RWPE1 (cell line): ENCODE results near the gene IQSEC3.
"Not testable (repeated sequence)": the region's sequence is repeated elsewhere in the genome, so short reads cannot be mapped to it uniquely, and the experiment has no call there.

Experiments
- CTCF ChIA-PET: fragments of 350-600 bp; sonication (Branson Sonifier 250); formaldehyde crosslinking; extraction: SDS; loops from one replicate; lab custom pipeline; 2021; lab: Yijun Ruan, JAX
- POLR2A ChIA-PET: fragments of 400-600 bp; formaldehyde crosslinking; extraction: SDS; loops from one replicate; lab custom pipeline; 2020; ENCODE audit warnings: antibody characterized with exemption; ENCODE audit not compliant: low non-redundant PET; lab: Yijun Ruan, JAX
- DNase-seq: peaks from one replicate; pipeline ENCODE4 v3.0.0; 2012; ENCODE audit warnings: low spot score
- H3K27ac ChIP-seq: fragments of 450-650 bp; 2 replicates; pipeline ENCODE4 v1.5.1; 2017
- TF ChIP-seq, protein P1 (sequence below): fragments of 450-650 bp; conservative IDR thresholded peaks from 2 replicates; pipeline ENCODE4 v1.5.1; 2017; ENCODE audit warnings: low read depth, mild to moderate bottlenecking

IQSEC3 gene

DNA sequence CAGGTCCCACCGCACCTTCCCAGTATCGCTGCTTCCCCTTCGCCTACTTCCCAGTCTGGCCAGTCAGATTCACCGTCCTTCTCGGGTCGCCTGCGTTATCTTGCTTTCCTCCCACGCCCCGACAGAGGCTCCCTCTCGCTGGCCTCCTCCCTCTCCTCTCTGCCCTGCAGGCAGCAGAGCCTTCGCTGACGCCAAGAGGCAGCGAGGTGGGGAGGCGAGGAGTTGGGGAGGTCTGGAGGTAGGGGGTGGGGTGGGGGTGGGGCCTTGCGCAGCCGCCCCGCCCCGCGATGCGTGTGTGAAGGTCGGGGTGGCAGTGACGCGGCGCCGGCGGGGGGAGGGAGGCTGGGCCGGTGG lies at the start of gene IQSEC3:
IQSEC3 (plus strand) TSS at position 340 of the 354 bp plus-strand sequence. CDS start 116 bp downstream, outside the sequence.
- POLR2A ChIA-PET, H3K27ac ChIP-seq: not testable (repeated sequence)

DNA sequence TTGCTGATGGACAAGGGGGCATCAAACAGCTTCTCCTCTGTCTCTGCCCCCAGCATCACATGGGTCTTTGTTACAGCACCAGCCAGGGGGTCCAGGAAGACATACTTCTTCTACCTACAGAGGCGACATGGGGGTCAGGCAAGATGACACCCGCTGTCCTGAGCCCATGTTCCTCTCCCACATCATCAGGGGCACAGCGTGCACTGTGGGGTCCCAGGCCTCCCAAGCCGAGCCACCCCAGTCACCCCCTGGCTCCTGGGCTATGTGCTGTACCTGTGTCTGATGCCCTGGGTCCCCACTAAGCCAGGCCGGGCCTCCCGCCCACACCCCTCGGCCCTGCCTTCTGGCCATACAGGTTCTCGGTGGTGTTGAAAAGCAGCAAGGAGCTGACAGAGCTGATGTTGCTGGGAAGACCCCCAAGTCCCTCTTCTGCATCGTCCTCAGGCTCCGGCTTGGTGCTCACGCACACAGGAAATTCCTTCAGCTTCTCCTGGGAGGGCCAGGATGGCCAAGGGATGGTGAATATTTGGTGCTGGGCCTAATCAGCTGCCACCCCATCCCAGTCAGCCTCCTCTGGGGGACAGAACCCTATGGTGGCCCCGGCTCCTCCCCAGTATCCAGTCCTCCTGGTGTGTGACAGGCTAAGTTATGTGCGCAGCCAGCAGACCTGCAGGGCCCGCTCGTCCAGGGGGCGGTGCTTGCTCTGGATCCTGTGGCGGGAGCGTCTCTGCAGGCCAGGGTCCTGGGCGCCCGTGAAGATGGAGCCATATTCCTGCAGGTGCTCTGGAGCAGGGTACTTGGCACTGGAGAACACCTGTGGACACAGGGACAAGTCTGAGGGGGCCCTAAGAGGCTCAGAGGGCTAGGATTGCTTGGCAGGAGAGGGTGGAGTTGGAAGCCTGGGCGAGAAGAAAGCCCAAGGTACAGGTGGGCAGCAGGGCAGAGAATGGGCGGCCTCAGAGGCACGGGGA lies 48.9 kb upstream of the IQSEC3 start:
- CTCF ChIA-PET, H3K27ac ChIP-seq, DNase-seq, POLR2A ChIA-PET: not testable (repeated sequence)

More for the DNA sequence above, at the start of gene IQSEC3:
- DNase-seq, CTCF ChIA-PET: not testable (repeated sequence)

DNA sequence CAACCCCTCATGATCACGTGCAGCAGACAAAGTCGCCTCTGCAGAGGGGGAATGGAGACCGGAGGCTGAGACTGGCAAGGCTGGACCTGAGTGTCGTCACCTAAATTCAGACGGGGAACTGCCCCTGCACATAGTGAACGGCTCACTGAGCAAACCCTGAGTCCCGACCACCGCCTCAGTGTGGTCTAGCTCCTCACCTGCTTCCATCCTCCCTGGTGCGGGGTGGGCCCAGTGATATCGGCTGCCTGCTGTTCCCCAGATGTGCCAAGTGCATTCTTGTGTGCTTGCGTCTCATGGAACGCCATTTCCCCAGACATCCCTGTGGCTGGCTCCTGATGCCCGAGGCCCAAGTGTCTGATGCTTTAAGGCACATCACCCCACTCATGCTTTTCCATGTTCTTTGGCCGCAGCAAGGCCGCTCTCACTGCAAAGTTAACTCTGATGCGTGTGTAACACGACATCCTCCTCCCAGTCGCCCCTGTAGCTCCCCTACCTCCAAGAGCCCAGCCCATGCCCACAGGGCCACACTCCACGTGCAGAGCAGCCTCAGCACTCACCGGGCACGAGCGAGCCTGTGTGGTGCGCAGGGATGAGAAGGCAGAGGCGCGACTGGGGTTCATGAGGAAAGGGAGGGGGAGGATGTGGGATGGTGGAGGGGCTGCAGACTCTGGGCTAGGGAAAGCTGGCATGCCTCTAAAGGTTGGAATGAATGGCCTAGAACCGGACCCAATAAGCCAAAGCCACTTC lies 47.6 kb upstream of the IQSEC3 start:
- CTCF ChIA-PET, DNase-seq, H3K27ac ChIP-seq, POLR2A ChIA-PET: not testable (repeated sequence)

DNA sequence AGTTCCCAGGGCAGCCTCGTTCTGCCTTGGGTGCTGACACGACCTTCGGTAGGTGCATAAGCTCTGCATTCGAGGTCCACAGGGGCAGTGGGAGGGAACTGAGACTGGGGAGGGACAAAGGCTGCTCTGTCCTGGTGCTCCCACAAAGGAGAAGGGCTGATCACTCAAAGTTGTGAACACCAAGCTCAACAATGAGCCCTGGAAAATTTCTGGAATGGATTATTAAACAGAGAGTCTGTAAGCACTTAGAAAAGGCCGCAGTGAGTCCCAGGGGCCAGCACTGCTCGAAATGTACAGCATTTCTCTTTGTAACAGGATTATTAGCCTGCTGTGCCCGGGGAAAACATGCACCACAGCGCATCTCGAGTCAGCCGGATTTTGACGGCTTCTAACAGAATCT lies 46.7 kb upstream of the IQSEC3 start:
- POLR2A ChIA-PET, CTCF ChIA-PET, DNase-seq, H3K27ac ChIP-seq: not testable (repeated sequence)

DNA sequence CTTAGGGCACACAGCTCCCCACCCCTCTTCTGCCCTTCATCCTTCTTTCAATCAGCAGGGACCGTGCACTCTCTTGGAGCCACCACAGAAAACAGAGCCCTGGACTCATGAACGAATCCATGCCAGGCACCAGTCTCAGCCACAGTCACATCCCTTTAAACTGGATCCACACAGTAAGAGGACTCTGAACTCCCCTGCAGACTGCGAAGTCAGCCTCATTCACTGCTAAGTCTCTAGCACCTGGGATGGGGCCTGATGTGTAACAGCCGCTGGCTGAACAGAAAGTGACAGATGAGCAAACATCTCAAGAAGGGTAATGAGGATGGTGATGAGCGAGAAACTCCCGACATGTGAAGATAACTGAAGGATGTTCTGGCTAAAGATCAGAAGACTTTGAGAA lies 45.8 kb upstream of the IQSEC3 start:
- H3K27ac ChIP-seq: no peak overlapping the region
- CTCF ChIA-PET: no interaction called here
- POLR2A ChIA-PET: no interaction called here
- no peak for DNase-seq
- TF ChIP-seq, protein P1, sequence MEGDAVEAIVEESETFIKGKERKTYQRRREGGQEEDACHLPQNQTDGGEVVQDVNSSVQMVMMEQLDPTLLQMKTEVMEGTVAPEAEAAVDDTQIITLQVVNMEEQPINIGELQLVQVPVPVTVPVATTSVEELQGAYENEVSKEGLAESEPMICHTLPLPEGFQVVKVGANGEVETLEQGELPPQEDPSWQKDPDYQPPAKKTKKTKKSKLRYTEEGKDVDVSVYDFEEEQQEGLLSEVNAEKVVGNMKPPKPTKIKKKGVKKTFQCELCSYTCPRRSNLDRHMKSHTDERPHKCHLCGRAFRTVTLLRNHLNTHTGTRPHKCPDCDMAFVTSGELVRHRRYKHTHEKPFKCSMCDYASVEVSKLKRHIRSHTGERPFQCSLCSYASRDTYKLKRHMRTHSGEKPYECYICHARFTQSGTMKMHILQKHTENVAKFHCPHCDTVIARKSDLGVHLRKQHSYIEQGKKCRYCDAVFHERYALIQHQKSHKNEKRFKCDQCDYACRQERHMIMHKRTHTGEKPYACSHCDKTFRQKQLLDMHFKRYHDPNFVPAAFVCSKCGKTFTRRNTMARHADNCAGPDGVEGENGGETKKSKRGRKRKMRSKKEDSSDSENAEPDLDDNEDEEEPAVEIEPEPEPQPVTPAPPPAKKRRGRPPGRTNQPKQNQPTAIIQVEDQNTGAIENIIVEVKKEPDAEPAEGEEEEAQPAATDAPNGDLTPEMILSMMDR: no peak

DNA sequence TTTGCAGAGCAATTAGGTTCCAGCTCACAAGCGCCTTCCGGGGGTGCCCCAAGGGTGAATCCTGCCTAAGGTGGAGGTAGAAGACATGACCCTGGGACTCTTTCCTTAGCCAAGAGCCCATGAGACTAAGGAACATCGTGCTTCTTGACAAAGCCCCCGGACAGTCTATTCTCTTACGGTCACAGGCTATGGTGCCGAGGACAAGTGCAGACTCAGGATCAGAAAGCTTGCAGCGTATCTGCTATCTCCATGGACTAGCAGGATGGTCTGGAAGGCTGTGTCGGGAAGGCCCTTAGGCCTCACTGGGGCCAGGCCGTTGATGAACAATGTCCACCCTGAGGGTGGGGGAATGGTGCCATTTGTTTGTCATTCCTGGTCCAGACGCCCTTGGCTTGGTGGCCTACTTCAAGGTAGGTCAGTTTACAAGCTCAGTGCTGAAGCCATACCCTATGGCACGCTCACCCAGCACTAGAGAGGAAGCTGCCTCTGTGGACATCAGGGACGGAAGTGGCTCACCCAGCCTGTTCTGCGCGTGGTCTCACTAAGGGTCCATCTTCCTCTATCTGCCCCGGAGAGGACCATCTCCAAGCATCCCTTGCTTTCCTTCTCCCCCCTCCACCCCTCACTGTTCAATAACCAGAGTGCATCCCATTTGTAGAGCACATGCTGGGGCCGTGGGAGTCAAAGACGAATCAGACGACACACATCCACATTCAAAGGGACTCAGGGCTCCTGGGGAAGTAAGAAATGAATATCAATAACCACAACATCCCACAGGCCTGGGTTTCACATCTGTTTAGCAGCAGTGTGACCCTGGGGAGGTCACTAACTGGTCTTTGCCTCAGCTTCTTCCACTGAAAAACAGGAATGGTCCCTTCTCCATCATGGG lies 45.0 kb upstream of the IQSEC3 start:
- ChIA-PET CTCF (no interaction called here), POLR2A (no interaction called here)
- TF ChIP-seq, protein P1: no peak
- no peak overlapping the region for H3K27ac ChIP-seq
- no peak for DNase-seq

DNA sequence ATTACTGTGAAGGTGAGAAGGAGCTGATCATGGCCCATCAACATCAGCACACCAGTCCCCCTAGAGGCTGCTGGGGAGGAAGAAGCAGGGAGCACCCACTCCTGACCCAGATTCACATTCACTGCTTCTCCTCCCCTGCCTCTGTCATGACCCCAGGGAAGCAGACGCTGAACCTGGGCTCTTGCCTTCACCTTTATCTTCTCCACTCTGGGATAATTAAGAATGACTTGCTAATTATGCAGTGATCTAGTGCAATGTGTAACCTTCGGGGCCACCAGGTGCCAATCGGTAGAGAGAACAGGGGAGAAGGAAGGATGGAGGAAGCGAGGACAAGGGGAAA lies 44.4 kb upstream of the IQSEC3 start:
- no peak for DNase-seq
- H3K27ac ChIP-seq: no peak overlapping the region
- ChIA-PET CTCF (no interaction called here), POLR2A (no interaction called here)
- TF ChIP-seq, protein P1: no peak

DNA sequence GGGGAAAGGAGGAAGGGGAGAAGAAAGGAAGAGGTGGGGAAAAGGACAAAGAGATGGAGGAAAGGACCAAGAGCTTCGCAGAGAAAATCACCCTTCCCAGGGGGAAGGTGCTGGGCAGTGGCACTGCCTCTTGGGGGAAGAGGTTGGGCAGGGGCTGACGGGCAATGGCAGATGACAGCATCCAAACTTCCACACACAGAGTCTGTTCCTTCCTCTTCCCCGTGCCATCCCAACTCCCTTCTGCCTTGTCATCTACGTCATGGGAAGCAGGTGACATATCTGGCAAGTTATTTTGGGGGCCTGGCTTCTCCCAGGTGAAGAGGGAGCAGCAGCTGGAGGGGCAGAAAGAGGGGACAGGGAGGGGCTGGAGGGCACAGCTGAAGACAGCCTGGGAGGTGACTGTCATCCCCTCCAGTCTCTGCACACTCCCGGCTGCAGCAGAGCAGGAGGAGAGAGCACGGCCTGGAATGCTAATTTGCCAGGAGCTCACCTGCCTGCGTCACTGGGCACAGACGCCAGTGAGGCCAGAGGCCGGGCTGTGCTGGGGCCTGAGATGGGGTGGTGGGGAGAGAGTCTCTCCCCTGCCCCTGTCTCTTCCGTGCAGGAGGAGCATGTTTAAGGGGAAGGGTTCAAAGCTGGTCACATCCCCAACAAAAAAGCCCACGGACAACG lies 43.9 kb upstream of the IQSEC3 start:
- CTCF ChIA-PET: no interaction called here
- TF ChIP-seq, protein P1: no peak
- H3K27ac ChIP-seq: no peak overlapping the region
- no peak for DNase-seq
- POLR2A ChIA-PET: no interaction called here

DNA sequence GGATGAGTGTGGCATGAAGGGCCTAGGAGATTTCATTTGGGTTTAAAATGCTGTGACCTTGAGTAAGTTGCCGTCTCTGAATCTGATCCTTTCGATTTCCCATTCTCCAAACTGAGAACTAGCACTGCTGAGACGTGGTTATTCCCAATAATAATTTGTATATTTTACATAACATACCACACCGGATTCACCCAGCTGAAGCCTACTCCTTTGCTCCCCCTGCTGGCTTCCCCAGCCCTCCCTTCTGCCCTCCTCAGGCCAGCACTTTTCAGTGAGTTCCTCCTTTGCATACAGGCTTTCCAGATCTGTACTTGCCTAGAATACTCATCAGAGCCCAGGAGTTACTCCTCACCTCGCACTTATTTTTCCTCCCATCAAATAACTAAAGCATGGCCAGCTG lies 38.7 kb upstream of the IQSEC3 start:
- DNase-seq, H3K27ac ChIP-seq, CTCF ChIA-PET, POLR2A ChIA-PET: not testable (repeated sequence)

DNA sequence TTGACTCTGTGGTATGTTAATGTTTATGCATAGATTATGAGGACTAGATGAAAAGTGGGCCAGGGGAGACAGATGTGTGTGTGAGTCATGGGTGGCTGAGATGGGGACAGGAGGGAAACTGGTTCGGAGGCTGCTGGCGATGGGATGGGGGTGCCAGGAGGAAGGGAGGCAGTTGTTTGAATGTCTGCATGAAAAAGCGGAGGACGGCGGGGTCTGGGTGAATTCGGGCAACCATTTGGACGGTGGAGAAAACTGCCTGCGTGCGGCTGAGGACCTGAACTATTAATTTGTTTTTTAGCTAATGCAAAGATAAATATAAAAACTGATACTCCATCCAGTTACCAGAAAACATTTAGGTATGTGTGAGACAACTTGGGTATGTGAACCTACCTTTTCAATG lies 27.8 kb upstream of the IQSEC3 start:
- DNase-seq, POLR2A ChIA-PET, H3K27ac ChIP-seq, CTCF ChIA-PET: not testable (repeated sequence)
